ENCODE data around the gene STOX2.

STOX2 gene

DNA sequence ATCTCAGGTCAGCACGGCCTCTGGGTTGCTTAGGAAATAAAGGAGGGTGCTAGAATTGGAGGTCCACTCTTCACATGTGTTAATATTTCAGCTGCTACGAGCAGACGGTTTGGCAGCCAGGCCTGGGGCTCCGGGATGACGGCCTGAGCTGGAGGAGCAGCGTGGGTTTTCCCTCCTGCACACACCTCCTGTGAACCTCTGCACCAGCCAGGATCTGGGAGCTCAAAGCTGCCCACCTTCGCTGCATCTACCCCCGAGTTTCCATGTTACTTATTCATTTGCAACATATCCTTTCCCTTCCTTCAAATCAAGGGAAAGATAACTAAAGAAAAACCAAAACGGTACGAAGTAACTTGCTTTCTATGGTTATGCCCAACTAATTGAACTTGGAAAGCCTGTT lies 13.6 kb downstream of the STOX2 start:
- TF ChIP-seq, protein P1, sequence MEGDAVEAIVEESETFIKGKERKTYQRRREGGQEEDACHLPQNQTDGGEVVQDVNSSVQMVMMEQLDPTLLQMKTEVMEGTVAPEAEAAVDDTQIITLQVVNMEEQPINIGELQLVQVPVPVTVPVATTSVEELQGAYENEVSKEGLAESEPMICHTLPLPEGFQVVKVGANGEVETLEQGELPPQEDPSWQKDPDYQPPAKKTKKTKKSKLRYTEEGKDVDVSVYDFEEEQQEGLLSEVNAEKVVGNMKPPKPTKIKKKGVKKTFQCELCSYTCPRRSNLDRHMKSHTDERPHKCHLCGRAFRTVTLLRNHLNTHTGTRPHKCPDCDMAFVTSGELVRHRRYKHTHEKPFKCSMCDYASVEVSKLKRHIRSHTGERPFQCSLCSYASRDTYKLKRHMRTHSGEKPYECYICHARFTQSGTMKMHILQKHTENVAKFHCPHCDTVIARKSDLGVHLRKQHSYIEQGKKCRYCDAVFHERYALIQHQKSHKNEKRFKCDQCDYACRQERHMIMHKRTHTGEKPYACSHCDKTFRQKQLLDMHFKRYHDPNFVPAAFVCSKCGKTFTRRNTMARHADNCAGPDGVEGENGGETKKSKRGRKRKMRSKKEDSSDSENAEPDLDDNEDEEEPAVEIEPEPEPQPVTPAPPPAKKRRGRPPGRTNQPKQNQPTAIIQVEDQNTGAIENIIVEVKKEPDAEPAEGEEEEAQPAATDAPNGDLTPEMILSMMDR (IDR thresholded peaks at IDR 0.05), result no peak
- Histone ChIP-seq H3K4me3 (no peak overlapping the region), H3K27ac (no peak overlapping the region)
- no peak for DNase-seq (ENCODE audit: low spot score)

DNA sequence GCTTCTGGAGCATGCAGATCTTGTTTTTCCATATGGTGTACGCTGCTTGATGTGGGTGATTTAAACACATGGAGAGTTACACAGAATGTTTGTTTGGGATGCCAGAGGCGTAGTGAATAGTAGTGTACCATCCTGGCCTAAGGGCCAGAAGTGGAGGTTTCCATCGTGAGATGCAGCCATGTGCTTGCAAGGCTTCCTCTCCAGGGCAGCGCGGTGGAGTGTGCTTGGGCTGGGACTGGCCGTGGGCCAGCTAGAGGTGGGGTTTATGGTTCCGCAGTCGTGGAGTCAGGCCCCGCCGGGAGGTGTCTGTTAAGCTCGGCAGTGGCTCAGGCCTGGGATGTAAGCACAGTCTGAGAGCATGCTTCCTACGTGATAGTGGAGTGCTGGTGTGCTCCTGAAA lies 14.0 kb downstream of the STOX2 start:
- TF ChIP-seq, protein P1 (IDR thresholded peaks at IDR 0.05), result no peak
- no peak for DNase-seq (ENCODE audit: low spot score)
- Histone ChIP-seq H3K27ac (no peak overlapping the region), H3K4me3 (no peak overlapping the region)

DNA sequence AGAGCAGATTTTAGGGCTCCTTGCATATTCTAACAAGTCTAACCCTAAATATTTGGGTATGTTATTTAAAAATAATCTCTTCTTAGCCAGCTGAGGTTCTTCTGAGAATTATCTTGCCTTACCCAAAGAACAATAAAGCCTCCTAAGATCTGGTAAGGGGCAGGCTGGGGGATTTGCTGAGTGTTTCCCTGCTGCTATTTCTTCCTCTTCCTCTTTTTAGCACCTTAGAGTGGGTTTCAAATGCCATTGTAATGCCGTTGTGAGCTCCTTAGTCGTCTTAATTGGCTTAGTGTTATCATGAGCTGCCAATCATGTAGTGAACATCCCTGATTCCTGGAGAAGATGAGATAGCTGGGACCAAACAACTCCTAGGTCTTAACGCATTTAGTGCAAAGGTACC lies 15.4 kb downstream of the STOX2 start:
- Histone ChIP-seq H3K27ac (no peak overlapping the region), H3K4me3 (no peak overlapping the region)
- TF ChIP-seq, protein P1 (IDR thresholded peaks at IDR 0.05), result no peak
- DNase-seq (ENCODE audit: low spot score), result no peak

DNA sequence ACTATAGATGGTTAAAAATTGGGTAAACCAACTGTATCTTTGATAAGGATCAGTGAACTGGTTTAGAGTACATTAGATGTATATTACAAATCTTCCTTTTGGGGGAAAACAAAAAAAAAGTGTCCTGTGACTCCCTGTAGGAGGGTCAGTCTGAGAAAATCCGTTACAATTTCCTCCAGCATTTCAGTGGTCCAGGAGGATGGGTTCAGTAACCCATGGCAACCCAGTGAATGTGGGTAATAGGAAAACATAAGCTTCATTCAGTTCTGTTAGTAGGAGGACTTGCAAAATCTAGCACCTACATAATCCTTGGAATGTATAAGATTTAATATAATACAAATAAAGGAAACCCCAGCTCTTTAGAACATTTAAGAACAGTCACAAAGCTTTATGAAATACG lies 16.2 kb downstream of the STOX2 start:
- H3K27ac ChIP-seq, result no peak overlapping the region

DNA sequence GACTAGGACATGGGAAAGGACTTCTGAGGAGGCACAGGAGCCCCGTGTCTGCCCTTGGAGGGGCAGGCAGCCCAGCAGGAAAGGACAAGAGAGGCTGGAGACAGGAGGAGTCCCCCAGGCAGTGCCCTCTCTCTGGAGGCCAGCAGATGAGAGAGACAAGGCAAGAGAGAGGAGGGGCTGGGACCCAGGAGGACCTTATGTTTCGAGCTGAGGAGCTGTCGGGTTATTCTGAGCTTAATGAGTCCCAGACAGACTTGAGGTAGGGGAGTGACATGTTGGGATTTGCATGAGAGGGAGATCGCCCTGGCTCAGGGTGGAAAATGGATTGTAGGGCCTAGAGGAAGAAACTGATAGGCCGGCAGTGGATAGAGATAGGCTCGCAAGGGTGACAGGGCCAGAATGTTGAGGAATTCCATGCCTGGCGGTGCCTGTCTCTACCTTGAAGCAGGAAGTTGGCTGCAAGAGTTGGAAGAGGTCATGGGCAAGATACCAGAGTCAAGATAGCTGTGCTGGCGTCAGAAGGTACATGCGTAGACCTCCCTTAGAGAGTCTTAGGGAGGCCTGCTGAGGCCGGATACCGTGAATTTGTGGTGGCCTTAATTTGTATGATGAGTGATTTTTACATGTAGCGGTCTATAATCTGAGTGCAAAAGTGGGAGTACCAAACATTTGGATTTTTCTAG lies 19.4 kb downstream of the STOX2 start:
- TF ChIP-seq, protein P1 (IDR thresholded peaks at IDR 0.05), result no peak
- H3K4me3 ChIP-seq, result no peak overlapping the region
- no peak overlapping the region for H3K27ac ChIP-seq
- DNase-seq (ENCODE audit: low spot score), result no peak

More for the DNA sequence above, 16.2 kb downstream of the STOX2 start:
- DNase-seq (ENCODE audit: low spot score), result no peak
- TF ChIP-seq, protein P1 (IDR thresholded peaks at IDR 0.05), result no peak
- H3K4me3 ChIP-seq, result no peak overlapping the region

DNA sequence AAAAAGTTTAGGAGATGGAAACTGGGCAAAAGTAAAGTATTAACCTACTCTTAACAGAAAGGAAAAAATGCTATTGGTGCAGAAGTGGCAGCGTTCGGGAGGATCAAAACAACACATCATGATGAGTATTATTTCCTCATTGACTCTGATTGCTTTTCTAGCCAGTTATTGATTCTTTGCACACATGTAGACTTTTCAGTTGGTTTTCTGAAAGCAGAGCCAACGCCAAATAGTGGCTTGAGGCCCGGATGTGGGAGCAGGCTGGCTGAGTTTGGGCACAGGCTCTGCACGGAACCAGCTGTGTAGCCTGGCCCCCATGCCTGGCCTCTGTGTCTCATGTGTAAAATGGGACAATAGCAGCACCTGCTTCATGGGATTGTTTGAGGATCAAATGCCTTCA lies 21.8 kb downstream of the STOX2 start:
- TF ChIP-seq, protein P1 (IDR thresholded peaks at IDR 0.05), result no peak
- Histone ChIP-seq H3K4me3 (no peak overlapping the region), H3K27ac (no peak overlapping the region)
- DNase-seq (ENCODE audit: low spot score), result no peak

DNA sequence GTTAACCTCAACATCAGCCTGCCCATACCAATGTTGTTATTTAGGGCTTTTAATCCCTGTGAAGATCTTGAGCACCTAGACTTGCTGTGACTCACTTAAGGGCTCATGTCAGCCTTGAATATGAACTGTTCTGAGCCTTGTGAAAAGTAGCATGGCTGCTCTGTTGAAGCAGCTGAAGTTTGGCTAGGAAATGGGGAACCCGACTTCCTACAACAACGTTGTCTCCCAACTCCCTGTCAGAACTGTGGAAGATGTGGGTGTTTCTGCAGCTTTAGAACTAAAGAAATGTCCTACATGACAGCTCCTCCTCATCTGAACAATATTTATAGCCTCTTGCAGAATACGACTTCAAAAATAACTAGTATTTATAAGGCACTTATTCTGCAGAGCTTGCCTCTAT lies 27.5 kb downstream of the STOX2 start:
- DNase-seq (ENCODE audit: low spot score), result no peak
- no peak overlapping the region for H3K4me3 ChIP-seq
- TF ChIP-seq, protein P1 (IDR thresholded peaks at IDR 0.05), result no peak
- H3K27ac ChIP-seq, result no peak overlapping the region

Data from coronary artery (tissue), 2 donors.